ENCODE measurements around the gene SGSM1. TPM values are rescaled to one million over a fixed set of nuclear protein-coding genes. Genes with fewer than 3 reads are reported as not detected.

SGSM1 gene
- total and polyA plus RNA-seq, 9 of the 15 experiments (the other 6 are each of a cell fraction or from before 2014, with no cell fraction given) = not detected

GRCh38 chr22:24883432-24883831 is 77.4 kb downstream of the SGSM1 start (continued):
- no peak for TF ChIP-seq CGGBP1 (CRISPR knock-in tag; IDR thresholded peaks at IDR 0.05)
- no peak for TF ChIP-seq RERE (CRISPR knock-in tag; IDR thresholded peaks at IDR 0.05; ENCODE audit: borderline replicate concordance)
- no peak for TF ChIP-seq THAP7 (CRISPR knock-in tag; IDR thresholded peaks at IDR 0.05)
- TF ChIP-seq THAP12 (CRISPR knock-in tag; IDR thresholded peaks at IDR 0.05) = no peak
- no peak for TF ChIP-seq SP1 (CRISPR knock-in tag; IDR thresholded peaks at IDR 0.05)
- no peak for TF ChIP-seq ZBTB49 (CRISPR knock-in tag; IDR thresholded peaks at IDR 0.05; ENCODE audit: borderline replicate concordance)
- TF ChIP-seq ZBTB8A (IDR thresholded peaks at IDR 0.05; ENCODE audit: partially characterized antibody) = no peak
- TF ChIP-seq HNRNPH1 (optimal IDR thresholded peaks at IDR 0.05; ENCODE audit: low read depth, low read length) = no peak
- TF ChIP-seq ADNP (tag; IDR thresholded peaks at IDR 0.05) = peak; percentile 57; the same call in 1 of the 2 replicates
- TF ChIP-seq MAFK (IDR thresholded peaks at IDR 0.05; ENCODE audit: low read length) = peak; percentile 26; the same call in 1 of the 2 replicates
- no peak for TF ChIP-seq ATF6 (CRISPR knock-in tag; IDR thresholded peaks at IDR 0.05)
- TF ChIP-seq MBD2 (IDR thresholded peaks at IDR 0.05; ENCODE audit: borderline replicate concordance, low read depth) = no peak
- TF ChIP-seq BCOR (IDR thresholded peaks at IDR 0.05) = peak; percentile 36; the same call in 1 of the 2 replicates
- TF ChIP-seq MAFF (IDR thresholded peaks at IDR 0.05; ENCODE audit: low read length) = peak; percentile 57; the same call in 1 of the 2 replicates
